GM23338 (cell line): ENCODE data around the gene ARHGEF2.

Source experiments
- CTCF ChIP-seq, 2 experiments: fragments of 200-600 bp in 1 of 2; sonication (generic) in 1 of 2; conservative IDR thresholded peaks; 2 replicates each; pipeline versions ENCODE4 v1.5.1 to v1.6.1; 2016 to 2017; ENCODE audit warnings: antibody characterized with exemption in 2 of 2, low read depth in 2 of 2, mild to moderate bottlenecking in 2 of 2, moderate library complexity in 1 of 2
- EZH2 ChIP-seq: fragments of 200-600 bp; sonication (generic); IDR thresholded peaks from one replicate; pipeline ENCODE4 v1.8.0; 2017; ENCODE audit warnings: antibody characterized with exemption, mild to moderate bottlenecking, low read depth; ENCODE audit not compliant: unreplicated experiment
- EZH2phosphoT487 ChIP-seq: fragments of 200-600 bp; sonication (generic); IDR thresholded peaks from one replicate; pipeline ENCODE4 v1.8.1; 2018; ENCODE audit warnings: antibody characterized with exemption; ENCODE audit not compliant: unreplicated experiment
- POLR2AphosphoS5 ChIP-seq: IDR thresholded peaks from 2 replicates; pipeline ENCODE4 v1.6.1; 2016; ENCODE audit warnings: antibody characterized with exemption, low read depth
- REST ChIP-seq: IDR thresholded peaks from one replicate; pipeline ENCODE4 v1.6.1; 2018; ENCODE audit warnings: antibody characterized with exemption; ENCODE audit not compliant: unreplicated experiment
- ZNF114 ChIP-seq: fragments of 250-450 bp; sonication (Bioruptor Pico); IDR thresholded peaks from 2 replicates; pipeline ENCODE4 v1.5.0; 2020; ENCODE audit warnings: mild to moderate bottlenecking, moderate library complexity
- ZNF331 ChIP-seq: fragments of 250-450 bp; sonication (Bioruptor Pico); IDR thresholded peaks from 2 replicates; pipeline ENCODE4 v1.5.0; 2020; ENCODE audit warnings: low read depth, mild to moderate bottlenecking, moderate library complexity
- TF ChIP-seq, protein P1 (sequence below): IDR thresholded peaks from 2 replicates; pipeline ENCODE4 v1.6.1; 2016; ENCODE audit warnings: antibody characterized with exemption

DNA sequence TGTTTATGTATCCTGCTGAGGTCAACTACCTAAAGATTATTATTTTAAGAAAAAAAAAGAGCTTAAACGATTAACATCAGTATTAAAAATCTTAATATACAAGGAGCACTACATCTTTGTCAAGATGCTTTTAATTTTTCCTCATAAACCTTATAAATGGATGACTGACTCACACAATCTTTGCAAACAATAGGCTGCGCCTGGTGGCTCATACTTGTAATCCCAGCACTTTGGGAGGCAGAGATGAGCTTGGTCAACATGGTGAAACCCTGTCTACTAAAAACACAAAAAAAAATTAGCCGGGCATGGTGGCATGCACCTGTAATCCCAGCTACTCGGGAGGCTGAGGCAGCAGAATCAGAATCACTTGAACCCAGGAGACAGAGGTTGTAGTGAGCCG lies 45.9 kb downstream of the ARHGEF2 start:
- TF ChIP-seq CTCF (conservative IDR thresholded peaks at IDR 0.05; ENCODE audit: low read depth in 2 of 2) (no peak), REST (no peak), ZNF331 (no peak), EZH2 (no peak), POLR2AphosphoS5 (no peak), ZNF114 (CRISPR knock-in tag) (no peak), EZH2phosphoT487 (no peak)
- TF ChIP-seq, protein P1, sequence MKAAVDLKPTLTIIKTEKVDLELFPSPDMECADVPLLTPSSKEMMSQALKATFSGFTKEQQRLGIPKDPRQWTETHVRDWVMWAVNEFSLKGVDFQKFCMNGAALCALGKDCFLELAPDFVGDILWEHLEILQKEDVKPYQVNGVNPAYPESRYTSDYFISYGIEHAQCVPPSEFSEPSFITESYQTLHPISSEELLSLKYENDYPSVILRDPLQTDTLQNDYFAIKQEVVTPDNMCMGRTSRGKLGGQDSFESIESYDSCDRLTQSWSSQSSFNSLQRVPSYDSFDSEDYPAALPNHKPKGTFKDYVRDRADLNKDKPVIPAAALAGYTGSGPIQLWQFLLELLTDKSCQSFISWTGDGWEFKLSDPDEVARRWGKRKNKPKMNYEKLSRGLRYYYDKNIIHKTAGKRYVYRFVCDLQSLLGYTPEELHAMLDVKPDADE: no peak
